ENCODE results near the gene MINK1.

Gene MINK1

DNA sequence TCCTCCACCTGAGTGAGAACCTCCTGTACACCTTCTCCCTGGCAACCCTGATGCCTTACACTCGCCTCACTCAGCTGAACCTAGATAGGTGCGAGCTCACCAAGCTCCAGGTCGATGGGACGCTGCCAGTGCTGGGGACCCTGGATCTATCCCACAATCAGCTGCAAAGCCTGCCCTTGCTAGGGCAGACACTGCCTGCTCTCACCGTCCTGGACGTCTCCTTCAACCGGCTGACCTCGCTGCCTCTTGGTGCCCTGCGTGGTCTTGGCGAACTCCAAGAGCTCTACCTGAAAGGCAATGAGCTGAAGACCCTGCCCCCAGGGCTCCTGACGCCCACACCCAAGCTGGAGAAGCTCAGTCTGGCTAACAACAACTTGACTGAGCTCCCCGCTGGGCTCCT, 99.6 kb downstream of the MINK1 start:
- DNase-seq (ENCODE audit: low spot score) = no peak

DNA sequence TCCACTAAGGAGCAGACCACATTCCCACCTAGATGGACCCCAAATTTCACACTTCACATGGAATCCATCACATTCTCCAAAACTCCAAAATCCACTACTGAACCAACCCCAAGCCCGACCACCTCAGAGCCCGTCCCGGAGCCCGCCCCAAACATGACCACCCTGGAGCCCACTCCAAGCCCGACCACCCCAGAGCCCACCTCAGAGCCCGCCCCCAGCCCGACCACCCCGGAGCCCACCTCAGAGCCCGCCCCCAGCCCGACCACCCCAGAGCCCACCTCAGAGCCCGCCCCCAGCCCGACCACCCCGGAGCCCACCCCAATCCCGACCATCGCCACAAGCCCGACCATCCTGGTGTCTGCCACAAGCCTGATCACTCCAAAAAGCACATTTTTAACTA, 100.5 kb downstream of the MINK1 start:
- DNase-seq (ENCODE audit: low spot score) = no peak

DNA sequence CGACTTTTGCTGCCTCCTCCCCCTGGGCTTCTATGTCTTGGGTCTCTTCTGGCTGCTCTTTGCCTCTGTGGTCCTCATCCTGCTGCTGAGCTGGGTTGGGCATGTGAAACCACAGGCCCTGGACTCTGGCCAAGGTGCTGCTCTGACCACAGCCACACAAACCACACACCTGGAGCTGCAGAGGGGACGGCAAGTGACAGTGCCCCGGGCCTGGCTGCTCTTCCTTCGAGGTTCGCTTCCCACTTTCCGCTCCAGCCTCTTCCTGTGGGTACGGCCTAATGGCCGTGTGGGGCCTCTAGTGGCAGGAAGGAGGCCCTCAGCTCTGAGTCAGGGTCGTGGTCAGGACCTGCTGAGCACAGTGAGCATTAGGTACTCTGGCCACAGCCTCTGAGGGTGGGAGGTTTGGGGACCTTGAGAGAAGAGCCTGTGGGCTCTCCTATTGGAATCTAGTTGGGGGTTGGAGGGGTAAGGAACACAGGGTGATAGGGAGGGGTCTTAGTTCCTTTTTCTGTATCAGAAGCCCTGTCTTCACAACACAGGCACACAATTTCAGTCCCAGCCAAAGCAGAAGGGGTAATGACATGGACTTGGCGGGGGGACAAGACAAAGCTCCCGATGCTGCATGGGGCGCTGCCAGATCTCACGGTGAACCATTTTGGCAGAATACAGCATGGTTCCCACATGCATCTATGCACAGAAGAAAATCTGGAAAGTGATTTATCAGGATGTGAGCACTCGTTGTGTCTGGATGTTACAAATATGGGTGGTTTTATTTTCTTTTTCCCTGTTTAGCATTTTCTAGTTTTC, 101.2 kb downstream of the MINK1 start:
- DNase-seq (ENCODE audit: low spot score) = no peak

DNA sequence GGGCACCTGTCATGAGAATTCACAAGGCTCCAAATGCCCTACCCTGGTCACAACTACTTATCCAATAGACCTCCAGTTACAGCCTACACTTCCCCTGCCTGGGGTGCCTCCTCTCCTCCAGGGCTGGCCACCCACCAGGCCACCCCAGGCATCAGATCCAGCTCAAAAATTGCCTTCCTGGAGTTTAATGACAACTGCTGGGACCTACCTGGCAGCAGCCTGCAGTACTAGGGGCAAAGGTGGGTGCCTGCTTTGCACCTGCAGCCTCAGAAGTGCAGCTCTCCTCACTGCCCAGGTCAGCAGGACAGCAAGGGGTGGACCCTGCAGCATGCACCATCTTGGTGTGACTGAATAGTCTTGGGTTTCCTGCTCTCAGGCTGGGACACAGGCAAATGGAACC, 102.5 kb downstream of the MINK1 start:
- DNase-seq (ENCODE audit: low spot score) = no peak

DNA sequence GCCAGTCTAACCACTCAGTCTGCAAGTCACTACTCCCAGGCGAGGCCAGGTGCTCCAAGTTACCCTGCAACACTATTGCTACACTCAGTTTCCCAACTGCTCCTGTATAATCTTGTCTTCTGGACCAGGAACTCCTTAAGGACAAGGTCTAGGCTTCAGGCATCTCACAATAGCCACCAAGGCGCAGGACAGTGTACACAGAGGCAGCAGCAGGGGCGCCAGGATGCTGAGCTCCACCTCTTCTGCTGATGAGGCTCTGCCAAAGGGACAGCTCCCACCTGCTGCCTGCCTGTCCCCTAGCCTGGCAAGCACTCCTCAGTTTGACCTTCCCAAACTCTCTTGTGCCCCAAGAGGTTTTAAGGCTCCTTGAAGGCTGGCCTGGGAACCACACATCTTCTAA, 103.3 kb downstream of the MINK1 start:
- no peak for DNase-seq (ENCODE audit: low spot score)

DNA sequence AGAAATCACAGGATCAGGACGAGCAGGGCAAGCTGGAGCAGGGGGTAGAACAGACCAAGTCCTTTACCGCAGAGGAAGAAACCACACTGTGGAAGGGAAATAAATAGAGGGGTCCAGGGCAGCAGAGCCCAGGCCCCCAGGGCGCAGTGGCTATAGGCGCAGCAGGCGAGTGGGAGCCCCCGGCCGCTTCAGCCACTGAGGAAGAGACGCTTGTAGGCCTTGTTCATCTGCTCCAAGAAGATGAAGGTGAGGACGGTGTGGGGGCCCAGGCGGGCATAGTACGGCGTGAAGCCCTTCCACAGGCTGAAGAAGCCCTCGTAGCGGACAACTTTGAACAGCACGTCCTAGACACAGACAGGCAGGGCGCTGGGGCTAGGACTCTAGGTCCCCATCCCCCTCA, 104.4 kb downstream of the MINK1 start:
- no peak for DNase-seq (ENCODE audit: low spot score)

DNA sequence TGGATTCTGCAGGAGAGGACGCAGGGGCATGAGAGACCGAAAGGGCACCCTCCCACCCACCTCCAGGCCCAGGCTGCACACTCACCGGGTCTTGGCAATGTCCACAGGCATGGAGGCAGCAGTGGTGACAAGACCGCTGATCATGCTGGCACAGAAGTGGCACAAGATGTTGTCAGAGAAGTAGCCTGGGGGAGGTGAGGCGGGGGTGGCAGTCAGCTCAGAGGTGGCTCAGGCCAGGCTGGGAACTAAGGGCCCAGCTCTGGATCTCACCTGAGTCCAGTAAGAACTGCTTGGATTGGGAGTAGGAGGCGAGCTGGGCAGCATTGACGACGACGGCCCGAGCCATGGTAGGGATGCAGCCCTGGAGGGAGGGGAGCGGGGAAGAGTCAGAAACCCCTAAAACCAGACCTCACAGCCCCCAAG, 104.9 kb downstream of the MINK1 start:
- no peak for DNase-seq (ENCODE audit: low spot score)

DNA sequence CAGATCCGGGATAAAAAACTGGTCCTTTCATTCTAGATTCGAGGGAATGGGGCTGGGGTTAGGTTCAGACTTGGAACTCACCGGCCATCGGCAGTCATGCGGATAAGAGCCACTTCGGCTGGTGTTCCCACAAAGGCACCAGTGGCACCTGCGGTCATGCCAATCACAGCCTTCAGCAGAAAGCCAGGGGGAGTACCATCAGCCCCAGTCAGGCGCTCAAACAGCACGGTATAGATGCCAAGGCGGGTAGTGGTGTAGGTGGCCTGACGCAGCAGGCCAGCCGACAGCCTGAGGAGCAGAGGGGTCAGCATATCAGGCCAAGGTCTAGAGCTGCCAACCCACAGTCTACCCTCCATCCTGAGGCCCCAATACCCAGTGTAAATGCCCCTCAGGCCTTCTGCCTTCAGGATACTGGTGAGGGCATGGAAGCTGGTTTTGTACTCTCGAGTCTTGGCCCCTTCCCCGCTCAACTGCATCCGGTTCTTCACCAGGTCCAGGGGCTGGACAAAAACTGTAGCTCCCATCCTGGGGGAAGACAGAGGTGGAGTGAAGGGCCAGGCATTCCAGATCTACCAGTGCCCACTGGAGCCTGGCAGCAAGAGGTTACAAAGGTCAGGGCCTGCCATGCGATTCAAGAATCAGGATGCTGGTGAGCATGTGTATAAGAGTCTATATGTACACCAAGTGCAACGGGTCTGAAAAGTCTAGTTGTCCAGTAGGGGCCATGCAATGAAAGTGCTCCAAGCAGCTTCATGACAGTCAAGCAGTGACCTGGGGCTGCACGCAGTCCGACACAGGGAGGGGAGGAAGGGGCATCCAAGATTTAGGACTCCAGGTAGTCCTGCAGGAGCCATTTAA, 105.8 kb downstream of the MINK1 start:
- no peak for DNase-seq (ENCODE audit: low spot score)

DNA sequence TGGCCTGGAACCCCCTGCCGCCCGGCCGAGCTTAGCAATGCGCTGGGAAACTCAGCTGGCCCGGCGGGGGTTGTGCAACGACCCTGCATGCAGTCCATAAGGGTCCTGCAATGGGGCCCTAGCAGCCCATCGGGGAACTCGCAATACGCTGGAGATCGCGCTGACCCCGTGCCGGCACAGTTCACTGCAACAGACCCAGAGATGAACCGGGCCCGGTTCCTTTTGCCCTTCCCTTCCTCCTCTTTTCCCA, 106.3 kb downstream of the MINK1 start:
- no peak for DNase-seq (ENCODE audit: low spot score)

DNA sequence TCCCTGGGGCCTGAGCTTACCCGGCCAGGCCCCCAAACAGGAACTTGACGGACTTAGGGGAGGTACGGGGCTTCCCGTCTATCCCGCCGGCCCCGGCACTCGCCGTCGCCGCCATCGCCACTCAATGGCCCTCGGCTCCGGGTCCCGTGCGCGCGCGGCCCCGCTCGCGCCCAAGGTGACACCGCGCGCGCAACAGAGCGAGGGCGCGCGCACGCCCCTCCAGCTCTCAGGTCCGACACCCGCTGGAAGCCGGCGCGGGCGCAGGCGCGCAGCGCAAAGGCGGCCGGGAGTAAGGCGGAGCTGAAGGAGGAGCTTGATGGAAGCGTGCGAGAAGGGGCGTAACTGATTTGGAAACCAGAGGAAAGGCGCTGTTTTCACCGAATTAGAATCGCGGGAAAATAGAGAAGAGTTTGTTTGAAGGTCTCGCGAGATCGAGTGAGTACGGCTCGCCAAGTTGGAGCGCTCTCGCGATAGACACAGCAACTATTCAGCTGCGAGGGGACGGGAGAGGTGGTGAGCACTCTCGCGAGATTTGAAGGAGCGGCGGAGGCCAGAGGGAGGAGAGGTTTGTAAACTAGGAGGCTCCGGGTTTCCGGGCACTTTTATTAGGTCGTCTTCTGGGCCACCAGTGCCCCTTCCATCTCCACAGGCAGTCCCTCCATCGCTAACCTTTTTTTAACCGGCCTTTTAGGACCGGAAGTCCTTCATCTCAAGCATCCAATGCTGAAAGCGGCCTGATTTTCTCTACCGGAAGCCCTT, 106.8 kb downstream of the MINK1 start, which contains the start of the genes RNF167 and SLC25A11:
RNF167 (plus strand) TSS at position 473 of the 759 bp plus-strand sequence. CDS start 642 bp downstream, outside the sequence.
SLC25A11 (minus strand) TSS at position 251 of the 759 bp plus-strand sequence; CDS start at position 115, 136 bp downstream.
- peak; percentile 100 for DNase-seq (ENCODE audit: low spot score)

DNA sequence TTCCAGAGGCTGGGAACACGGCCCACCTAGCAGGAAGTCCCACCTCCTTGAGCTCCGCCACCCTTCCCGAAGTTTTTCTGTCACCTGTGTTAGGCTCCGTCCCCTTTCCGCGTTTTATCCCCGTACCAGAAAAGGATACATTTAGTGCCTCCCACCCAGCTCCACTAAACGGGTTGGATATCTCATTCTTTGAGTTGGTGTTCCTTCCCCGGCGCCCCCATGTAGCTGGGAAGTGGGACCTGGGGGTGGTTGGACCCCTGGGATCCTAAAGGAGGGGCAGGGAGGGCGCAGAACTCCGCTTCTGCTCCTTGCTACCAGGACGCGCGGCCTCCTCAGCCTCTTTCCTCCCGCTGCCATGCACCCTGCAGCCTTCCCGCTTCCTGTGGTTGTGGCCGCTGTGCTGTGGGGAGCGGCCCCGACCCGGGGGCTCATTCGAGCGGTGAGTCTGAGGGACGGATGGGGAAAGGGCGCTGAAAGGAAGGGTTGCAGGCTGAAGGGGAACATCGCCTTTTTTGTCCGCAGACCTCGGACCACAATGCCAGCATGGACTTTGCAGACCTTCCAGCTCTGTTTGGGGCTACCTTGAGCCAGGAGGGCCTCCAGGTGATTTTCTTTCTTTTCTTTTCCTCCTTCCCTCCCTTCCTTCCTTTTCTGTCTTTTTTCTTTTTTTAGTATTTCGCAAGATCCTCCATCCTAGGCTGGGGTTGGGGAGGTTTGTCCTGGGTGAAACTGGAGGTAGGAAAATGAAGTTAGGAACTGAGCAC, 107.6 kb downstream of the MINK1 start:
- no peak for DNase-seq (ENCODE audit: low spot score)

DNA sequence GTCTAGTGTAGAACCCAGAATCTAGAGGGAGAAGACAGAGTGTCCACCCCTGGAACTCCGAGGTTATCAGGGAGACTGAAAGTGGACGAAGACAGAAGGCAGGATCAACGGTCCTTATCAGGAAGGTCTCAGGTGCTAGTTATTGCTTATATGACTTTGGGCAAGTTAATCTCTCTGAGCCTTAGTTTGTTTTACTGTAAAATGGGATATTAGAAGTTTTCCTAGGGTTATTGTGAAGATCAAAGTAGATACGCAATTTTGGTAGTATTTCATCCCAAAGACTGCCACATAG, 108.1 kb downstream of the MINK1 start:
- DNase-seq (ENCODE audit: low spot score) = no peak

DNA sequence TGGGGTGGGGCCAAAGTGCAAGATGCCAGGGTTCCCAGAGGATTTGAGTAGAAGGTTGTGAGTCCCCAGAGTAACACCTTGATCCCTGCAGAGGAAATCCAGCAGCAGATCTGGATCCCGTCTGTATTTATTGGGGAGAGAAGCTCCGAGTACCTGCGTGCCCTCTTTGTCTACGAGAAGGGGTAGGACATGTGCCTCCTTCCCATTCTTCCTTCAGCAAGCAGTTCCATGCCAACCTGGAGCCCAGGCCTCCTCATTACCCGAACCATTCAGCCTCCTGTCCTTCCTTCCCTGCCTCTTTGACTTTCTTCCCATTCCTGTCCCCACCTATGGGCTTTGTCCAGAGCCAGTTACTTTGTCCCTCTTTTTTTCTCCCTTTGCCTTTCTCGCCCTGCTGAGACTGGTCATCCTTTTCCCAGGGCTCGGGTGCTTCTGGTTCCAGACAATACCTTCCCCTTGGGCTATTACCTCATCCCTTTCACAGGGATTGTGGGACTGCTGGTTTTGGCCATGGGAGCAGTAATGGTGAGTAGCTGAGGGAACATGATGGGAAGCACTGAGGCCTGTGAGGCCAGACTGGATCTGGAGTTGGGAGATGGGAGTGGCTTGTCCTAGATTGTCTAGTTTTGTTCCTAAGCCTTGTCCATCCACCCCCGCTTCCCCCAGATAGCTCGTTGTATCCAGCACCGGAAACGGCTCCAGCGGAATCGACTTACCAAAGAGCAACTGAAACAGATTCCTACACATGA, 109.8 kb downstream of the MINK1 start:
- DNase-seq (ENCODE audit: low spot score) = no peak

DNA sequence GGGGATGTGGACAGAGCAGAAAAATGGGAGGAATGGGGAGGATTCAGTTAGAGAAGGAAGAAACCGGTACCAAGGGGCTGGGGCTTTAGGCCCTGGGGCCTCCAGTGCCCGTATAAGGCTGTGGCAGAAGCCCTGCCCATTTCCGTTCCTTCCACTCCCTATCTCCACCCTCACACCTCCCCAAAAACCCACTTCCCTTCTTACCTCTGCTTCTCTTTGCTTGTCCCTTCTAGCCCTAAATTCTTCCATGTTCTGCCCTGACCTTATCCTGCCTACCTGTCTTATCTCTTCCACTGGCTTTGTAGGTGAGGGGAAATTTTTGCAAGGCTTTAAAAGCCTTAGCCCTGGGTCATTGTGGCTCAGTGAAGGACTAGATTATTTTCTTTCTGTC, 111.0 kb downstream of the MINK1 start:
- DNase-seq (ENCODE audit: low spot score) = no peak

DNA sequence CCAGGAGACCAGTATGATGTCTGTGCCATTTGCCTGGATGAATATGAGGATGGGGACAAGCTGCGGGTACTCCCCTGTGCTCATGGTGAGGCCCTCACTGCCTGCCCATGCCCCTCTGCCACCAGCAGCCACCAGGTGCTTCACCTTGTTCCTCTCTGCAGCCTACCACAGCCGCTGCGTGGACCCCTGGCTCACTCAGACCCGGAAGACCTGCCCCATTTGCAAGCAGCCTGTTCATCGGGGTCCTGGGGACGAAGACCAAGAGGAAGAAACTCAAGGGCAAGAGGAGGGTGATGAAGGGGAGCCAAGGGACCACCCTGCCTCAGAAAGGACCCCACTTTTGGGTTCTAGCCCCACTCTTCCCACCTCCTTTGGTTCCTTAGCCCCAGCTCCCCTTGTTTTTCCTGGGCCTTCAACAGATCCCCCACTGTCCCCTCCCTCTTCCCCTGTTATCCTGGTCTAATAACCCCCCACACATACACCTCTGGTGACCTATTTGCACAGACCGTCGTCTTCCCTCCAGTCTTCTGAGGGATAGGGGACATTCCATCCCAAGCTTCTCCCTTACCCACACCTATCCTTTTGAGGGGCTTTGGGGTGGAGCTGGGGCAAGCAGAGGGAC, 111.5 kb downstream of the MINK1 start:
- no peak for DNase-seq (ENCODE audit: low spot score)

DNA sequence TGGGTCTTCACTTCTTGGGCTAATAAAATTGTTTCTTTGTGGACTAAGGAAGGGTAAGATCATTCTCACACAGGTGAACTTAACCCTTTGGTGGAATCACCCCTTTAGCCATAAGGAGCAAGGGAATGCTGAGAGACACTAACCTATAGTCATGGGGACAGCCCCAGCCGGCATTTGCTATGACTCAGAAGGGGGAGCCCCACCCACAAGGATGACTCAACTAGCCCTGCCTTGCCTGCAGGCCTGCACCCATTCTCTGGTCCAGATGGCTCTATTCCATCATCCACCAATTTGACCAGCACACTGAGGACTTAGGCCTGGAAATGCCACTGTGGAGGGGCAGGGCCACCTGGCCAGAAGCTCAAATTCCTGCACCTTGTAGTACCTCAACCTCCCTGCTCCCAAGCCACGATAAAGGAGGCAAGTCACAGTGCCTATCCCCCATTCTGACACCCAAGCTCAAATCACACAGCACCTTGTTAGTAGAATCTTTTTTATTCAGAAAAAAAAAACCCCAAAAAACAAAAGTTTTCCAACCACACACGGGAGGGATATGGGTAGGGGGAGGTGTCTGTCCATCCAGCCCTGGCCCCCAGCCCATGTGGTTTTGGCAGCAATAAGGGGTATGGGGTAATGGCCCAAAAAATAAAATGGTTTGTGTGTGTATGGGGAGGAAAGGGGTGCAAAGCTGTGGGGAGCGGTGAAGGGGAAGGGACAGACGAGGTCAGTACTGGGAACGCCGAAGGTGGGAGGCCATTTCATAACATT, 112.2 kb downstream of the MINK1 start:
- DNase-seq (ENCODE audit: low spot score) = no peak

DNA sequence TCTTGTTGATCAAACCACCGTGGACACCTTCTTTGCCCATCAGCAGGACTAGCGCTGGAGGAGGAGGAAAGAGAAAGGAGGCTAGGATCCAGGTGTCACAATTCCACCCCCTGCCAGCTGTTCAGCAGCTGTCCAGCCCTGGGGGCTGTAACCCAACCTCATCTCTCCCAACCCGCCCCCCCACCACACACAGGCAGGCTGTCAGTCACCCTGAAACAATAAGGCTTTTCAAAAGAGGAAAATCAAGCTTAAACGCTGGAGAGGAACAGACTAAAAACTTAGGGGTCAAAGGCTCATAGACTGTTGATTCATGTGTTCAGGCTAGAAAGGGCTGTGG, 112.8 kb downstream of the MINK1 start:
- no peak for DNase-seq (ENCODE audit: low spot score)

DNA sequence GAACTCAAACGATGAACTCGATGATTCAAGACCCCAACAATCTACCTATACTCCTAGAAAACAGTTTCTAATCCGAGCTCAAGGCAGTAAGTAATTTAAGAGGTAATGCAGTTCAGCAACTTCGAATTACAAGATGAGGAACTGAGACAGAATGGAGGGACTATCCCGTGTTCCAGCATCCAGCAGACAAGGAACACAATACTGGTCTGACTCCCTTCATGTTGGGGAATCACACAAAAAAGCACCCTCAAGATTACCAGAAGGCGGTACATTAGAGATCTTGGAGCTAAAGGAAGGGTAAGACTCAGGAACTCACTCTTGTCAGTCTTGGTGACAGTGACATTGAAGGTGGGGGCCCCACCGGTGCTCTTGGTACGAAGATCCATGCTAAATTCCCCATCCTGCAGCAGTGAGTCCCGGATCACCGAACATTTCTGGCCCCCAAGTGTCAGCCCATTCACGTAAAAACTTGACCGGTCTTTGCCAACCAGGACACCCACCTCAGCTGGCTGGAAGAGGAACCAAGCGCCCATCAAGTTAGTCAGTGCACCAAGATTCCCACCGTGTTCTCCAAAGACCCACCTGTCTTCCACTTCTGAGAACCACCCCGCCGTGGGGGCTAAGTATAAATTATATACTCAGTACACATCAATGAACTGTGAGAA, 113.3 kb downstream of the MINK1 start:
- no peak for DNase-seq (ENCODE audit: low spot score)

DNA sequence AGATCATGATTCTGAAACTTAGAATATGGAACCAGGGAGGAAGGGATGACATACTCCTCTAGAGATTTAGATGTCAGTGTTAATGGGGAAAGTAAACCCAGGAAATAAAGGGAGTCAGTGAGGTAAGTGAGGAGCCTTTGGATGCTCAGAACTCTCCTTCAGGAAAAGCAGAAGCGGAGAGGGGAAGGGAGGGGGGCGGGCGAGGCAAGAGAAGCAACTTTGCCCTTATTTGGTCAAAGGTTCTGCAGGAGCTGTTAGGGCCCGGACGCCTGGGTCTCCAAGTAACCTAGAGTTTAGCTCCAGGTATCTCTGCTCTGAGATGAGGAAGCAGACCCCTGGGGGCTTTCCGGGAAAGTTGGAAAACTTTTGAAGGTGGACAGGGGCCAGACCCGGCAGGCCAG, 113.9 kb downstream of the MINK1 start:
- DNase-seq (ENCODE audit: low spot score) = no peak
